Measurements from ENCODE around the gene MYO6. TPM values are rescaled to one million over a fixed set of nuclear protein-coding genes. Genes with fewer than 3 reads are reported as not detected.

Gene MYO6
- total RNA-seq, 4 donors from 2014 or later = 26.1 to 38.0 (median 34.8) TPM

- no peak for DNase-seq (ENCODE audit: low spot score in 2 of 2)
- no peak overlapping the region for H3K4me3 ChIP-seq (ENCODE audit: low read depth, poor library complexity, severe bottlenecking)
- TF ChIP-seq CTCF (IDR thresholded peaks at IDR 0.05) = no peak
- TF ChIP-seq POLR2A (IDR thresholded peaks at IDR 0.05) = no peak
- intact Hi-C loops (cut with DNase I; ENCODE audit: low total_unique reads) = no loop called here
- 89 to 90% methylated on average over 4 of the region's 4 CpGs for WGBS, 2 donors
These were observed 93.2 kb downstream of the MYO6 start for GRCh38 chr6:75842191-75842590.

GRCh38 chr6:75842732-75843131 lies 93.7 kb downstream of the MYO6 start:
- no peak for DNase-seq (ENCODE audit: low spot score in 2 of 2)
- TF ChIP-seq CTCF (IDR thresholded peaks at IDR 0.05) = no peak
- TF ChIP-seq POLR2A (IDR thresholded peaks at IDR 0.05) = no peak
- intact Hi-C loops (cut with DNase I; ENCODE audit: low total_unique reads) = no loop called here
- WGBS, 2 donors = 78 to 86% methylated on average over 2 of the region's 2 CpGs
- H3K4me3 ChIP-seq (ENCODE audit: low read depth, poor library complexity, severe bottlenecking) = no peak overlapping the region

GRCh38 chr6:75843396-75843795 lies 94.4 kb downstream of the MYO6 start:
- 66 to 71% methylated on average over 2 of the region's 2 CpGs for WGBS, 2 donors
- intact Hi-C loops (cut with DNase I; ENCODE audit: low total_unique reads) = no loop called here
- no peak for DNase-seq (ENCODE audit: low spot score in 2 of 2)
- no peak overlapping the region for H3K4me3 ChIP-seq (ENCODE audit: low read depth, poor library complexity, severe bottlenecking)
- TF ChIP-seq POLR2A (IDR thresholded peaks at IDR 0.05) (no peak), CTCF (IDR thresholded peaks at IDR 0.05) (no peak)

GRCh38 chr6:75848274-75848673 lies 99.2 kb downstream of the MYO6 start:
- 94 to 95% methylated on average over 4 of the region's 4 CpGs for WGBS, 2 donors
- no peak for DNase-seq (ENCODE audit: low spot score in 2 of 2)
- H3K4me3 ChIP-seq (ENCODE audit: low read depth, poor library complexity, severe bottlenecking) = no peak overlapping the region
- no peak for TF ChIP-seq POLR2A (IDR thresholded peaks at IDR 0.05)
- no peak for TF ChIP-seq CTCF (IDR thresholded peaks at IDR 0.05)
- intact Hi-C loops (cut with DNase I; ENCODE audit: low total_unique reads) = no loop called here

- TF ChIP-seq CTCF (IDR thresholded peaks at IDR 0.05) (no peak), POLR2A (IDR thresholded peaks at IDR 0.05) (no peak)
- intact Hi-C loops (cut with DNase I; ENCODE audit: low total_unique reads) = no loop called here
- WGBS, 2 donors = 48 to 54% methylated on average over 9 of the region's 9 CpGs
- H3K4me3 ChIP-seq (ENCODE audit: low read depth, poor library complexity, severe bottlenecking) = no peak overlapping the region
- DNase-seq (ENCODE audit: low spot score in 2 of 2) = no peak
These were observed 100.4 kb downstream of the MYO6 start for GRCh38 chr6:75849329-75850025.

Data from lower leg skin (tissue), 4 donors.